Stimulated activated effector memory CD8-positive, alpha-beta T cell treated with anti-CD3 and anti-CD28 coated beads, Interleukin-12 subunit alpha, Interleukin-12 subunit beta, amount 100 ng/mL, for 72 hours (primary cell): ENCODE results near the gene CEP41.
A peak's percentile ranks its signal among the peaks of the same experiment; 100 is the strongest.

ENCODE experiments used
- ATAC-seq: fragments of 150-1000 bp; cut with Tn5 transposase; 2 replicates; pipeline ENCODE4 v1.10.0; 2021
- DNase-seq, 2 donors: peaks; one replicate each; pipeline ENCODE4 v3.0.0; 2021 to 2022; ENCODE audit warnings: low spot score in 2 of 2
- H3K27ac Mint-ChIP-seq: one replicate; pipeline ENCODE4 v1.8.0; 2022; ENCODE audit warnings: mild to moderate bottlenecking, mixed read lengths
- H3K36me3 Mint-ChIP-seq: one replicate; pipeline ENCODE4 v1.8.0; 2022; ENCODE audit warnings: mild to moderate bottlenecking, mixed read lengths
- H3K4me1 Mint-ChIP-seq: one replicate; pipeline ENCODE4 v1.8.0; 2022; ENCODE audit warnings: mixed read lengths
- H3K4me3 Mint-ChIP-seq: one replicate; pipeline ENCODE4 v1.8.0; 2022; ENCODE audit warnings: mild to moderate bottlenecking, mixed read lengths
- H3K9me3 Mint-ChIP-seq: one replicate; pipeline ENCODE4 v1.8.0; 2022; ENCODE audit warnings: mixed read lengths

Gene CEP41

GRCh38 chr7:130349911-130350782 is 90.7 kb downstream of the CEP41 start:
- peak; percentile 60 for ATAC-seq
- Mint-ChIP-seq H3K4me1 (peaks cover 19% of the 10 kb centered on the region), H3K4me3 (peak overlapping the region; percentile 13), H3K36me3 (no peaks in the 10 kb centered on the region), H3K27ac (no peak overlapping the region), H3K9me3 (no peaks in the 10 kb centered on the region)
- DNase-seq, result no peak

- Mint-ChIP-seq H3K9me3 (no peaks in the 10 kb centered on the region), H3K4me1 (peaks cover 19% of the 10 kb centered on the region), H3K27ac (no peak overlapping the region), H3K36me3 (no peaks in the 10 kb centered on the region), H3K4me3 (no peak overlapping the region)
- DNase-seq (no peak), ATAC-seq (no peak)
Observed at GRCh38 chr7:130346941-130347340, 93.9 kb downstream of the CEP41 start.

- Mint-ChIP-seq H3K4me1 (peaks cover 16% of the 10 kb centered on the region), H3K36me3 (no peaks in the 10 kb centered on the region), H3K4me3 (no peak overlapping the region), H3K9me3 (no peaks in the 10 kb centered on the region), H3K27ac (no peak overlapping the region)
- DNase-seq (no peak), ATAC-seq (no peak)
Observed at GRCh38 chr7:130346177-130346905, 94.5 kb downstream of the CEP41 start.

- H3K4me1 Mint-ChIP-seq, result peaks cover 10% of the 10 kb centered on the region
- no peak for ATAC-seq
- no peaks in the 10 kb centered on the region for H3K36me3 Mint-ChIP-seq
Observed at GRCh38 chr7:130345725-130346124, 95.1 kb downstream of the CEP41 start.

GRCh38 chr7:130345136-130345535 is 95.7 kb downstream of the CEP41 start:
- H3K4me1 Mint-ChIP-seq, result peaks cover 4% of the 10 kb centered on the region
- no peak overlapping the region for H3K27ac Mint-ChIP-seq
- ATAC-seq (no peak), DNase-seq (no peak)
- no peaks in the 10 kb centered on the region for H3K9me3 Mint-ChIP-seq
- H3K36me3 Mint-ChIP-seq, result no peaks in the 10 kb centered on the region
- no peak overlapping the region for H3K4me3 Mint-ChIP-seq

More at GRCh38 chr7:130345725-130346124, 95.1 kb downstream of the CEP41 start:
- Mint-ChIP-seq H3K27ac (no peak overlapping the region), H3K9me3 (no peaks in the 10 kb centered on the region), H3K4me3 (no peak overlapping the region)
- no peak for DNase-seq

GRCh38 chr7:130344271-130344866 is 96.4 kb downstream of the CEP41 start, which contains the start of gene CPA5:
CPA5 (plus strand) TSS chr7:130344816; CDS start chr7:130346486, 1,670 bp downstream.
- no peak for ATAC-seq
- no peaks in the 10 kb centered on the region for H3K36me3 Mint-ChIP-seq
- H3K4me1 Mint-ChIP-seq, result no peaks in the 10 kb centered on the region
- no peak for DNase-seq
- no peak within 1 kb of the TSS for H3K4me3 Mint-ChIP-seq
- H3K9me3 Mint-ChIP-seq, result no peaks in the 10 kb centered on the region
- H3K27ac Mint-ChIP-seq, result no peak within 1 kb of the TSS
